Ascending aorta (tissue), 2 donors: ENCODE data around the gene DNAI1. TPM values are rescaled to one million over a fixed set of nuclear protein-coding genes. Genes with fewer than 3 reads are reported as not detected.

ENCODE experiments used
- DNase-seq, 2 donors: peaks; one replicate each; pipeline ENCODE4 v3.0.0-alpha.2; 2019; ENCODE audit warnings: low spot score in 2 of 2
- H3K27ac ChIP-seq, 2 donors: fragments of 200-600 bp; sonication (generic); one replicate each; pipeline ENCODE4 v1.5.1; 2016 to 2017; ENCODE audit warnings: mild to moderate bottlenecking in 1 of 2
- H3K27me3 ChIP-seq: fragments of 200-600 bp; sonication (generic); one replicate; pipeline ENCODE4 v1.5.1; 2017
- H3K36me3 ChIP-seq, 2 donors: fragments of 200-600 bp; sonication (generic); one replicate each; pipeline ENCODE4 v1.5.1; 2016
- H3K4me1 ChIP-seq, 2 donors: fragments of 200-600 bp; sonication (generic); one replicate each; pipeline ENCODE4 v1.5.1; 2016 to 2017; ENCODE audit warnings: mild to moderate bottlenecking in 1 of 2
- H3K4me3 ChIP-seq, 2 donors: fragments of 200-600 bp; sonication (generic); one replicate each; pipeline ENCODE4 v1.5.1; 2016 to 2017; ENCODE audit warnings: mild to moderate bottlenecking in 1 of 2
- H3K9me3 ChIP-seq, 2 donors: fragments of 200-600 bp; sonication (generic); one replicate each; pipeline ENCODE4 v1.5.1; 2016
- intact Hi-C: fragments of 100-400 bp; cut with DNase I; formaldehyde crosslinking; loops from one replicate; pipeline ENCODE4 v1.15.1; 2023
- total RNA-seq: library from RNA; depleted of rRNA; stranded (reverse); fragments of >200 nt; gene quantifications from one replicate; pipeline ENCODE4 v1.1.0, GENCODE V29; 2016
- TF ChIP-seq, protein P1 (sequence below), 3 experiments: fragments of 200-600 bp in 2 of 3; fragments of 450-650 bp in 1 of 3; sonication (generic) in 2 of 3; IDR thresholded peaks; one replicate each; pipeline ENCODE4 v1.5.1; 2016 to 2019; ENCODE audit warnings: antibody characterized with exemption in 3 of 3, mild to moderate bottlenecking in 1 of 3, moderate library complexity in 1 of 3

DNAI1 gene
- total RNA-seq, 1 donor from 2014 or later = not detected

DNA sequence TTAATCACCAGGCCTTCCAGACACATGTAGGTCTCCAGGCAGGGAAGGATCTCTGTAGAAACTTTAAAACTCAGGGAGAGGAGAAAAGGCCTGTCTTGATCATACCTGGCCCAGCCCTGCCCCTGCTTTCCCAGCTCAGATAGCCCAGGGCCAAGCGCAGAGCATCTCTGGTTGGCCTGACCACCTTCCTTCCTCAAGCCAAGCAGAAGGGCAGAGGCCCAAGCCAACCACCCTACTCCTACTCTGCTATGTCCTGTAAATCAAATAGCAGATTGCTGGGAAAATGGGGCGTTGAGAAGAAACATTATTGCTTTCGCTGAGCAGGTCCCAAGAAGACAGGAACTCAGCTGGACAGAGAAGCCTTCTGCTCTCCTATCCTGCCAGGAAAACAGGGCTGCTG lies 49.9 kb downstream of the DNAI1 start:
- intact Hi-C loops = loop anchor here (10.0 kb wide), 1 partner anchor 174 kb away; no protein-coding TSS in a partner anchor
- Histone ChIP-seq H3K27me3 (no peaks in the 10 kb centered on the region), H3K4me3 (no peak overlapping the region), H3K4me1 (no peaks in the 10 kb centered on the region), H3K36me3 (no peaks in the 10 kb centered on the region), H3K27ac (no peak overlapping the region), H3K9me3 (no peaks in the 10 kb centered on the region)
- DNase-seq = peak in 1 of 2 donors; percentile 19
- TF ChIP-seq, protein P1, sequence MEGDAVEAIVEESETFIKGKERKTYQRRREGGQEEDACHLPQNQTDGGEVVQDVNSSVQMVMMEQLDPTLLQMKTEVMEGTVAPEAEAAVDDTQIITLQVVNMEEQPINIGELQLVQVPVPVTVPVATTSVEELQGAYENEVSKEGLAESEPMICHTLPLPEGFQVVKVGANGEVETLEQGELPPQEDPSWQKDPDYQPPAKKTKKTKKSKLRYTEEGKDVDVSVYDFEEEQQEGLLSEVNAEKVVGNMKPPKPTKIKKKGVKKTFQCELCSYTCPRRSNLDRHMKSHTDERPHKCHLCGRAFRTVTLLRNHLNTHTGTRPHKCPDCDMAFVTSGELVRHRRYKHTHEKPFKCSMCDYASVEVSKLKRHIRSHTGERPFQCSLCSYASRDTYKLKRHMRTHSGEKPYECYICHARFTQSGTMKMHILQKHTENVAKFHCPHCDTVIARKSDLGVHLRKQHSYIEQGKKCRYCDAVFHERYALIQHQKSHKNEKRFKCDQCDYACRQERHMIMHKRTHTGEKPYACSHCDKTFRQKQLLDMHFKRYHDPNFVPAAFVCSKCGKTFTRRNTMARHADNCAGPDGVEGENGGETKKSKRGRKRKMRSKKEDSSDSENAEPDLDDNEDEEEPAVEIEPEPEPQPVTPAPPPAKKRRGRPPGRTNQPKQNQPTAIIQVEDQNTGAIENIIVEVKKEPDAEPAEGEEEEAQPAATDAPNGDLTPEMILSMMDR (IDR thresholded peaks at IDR 0.05) = no peak

DNA sequence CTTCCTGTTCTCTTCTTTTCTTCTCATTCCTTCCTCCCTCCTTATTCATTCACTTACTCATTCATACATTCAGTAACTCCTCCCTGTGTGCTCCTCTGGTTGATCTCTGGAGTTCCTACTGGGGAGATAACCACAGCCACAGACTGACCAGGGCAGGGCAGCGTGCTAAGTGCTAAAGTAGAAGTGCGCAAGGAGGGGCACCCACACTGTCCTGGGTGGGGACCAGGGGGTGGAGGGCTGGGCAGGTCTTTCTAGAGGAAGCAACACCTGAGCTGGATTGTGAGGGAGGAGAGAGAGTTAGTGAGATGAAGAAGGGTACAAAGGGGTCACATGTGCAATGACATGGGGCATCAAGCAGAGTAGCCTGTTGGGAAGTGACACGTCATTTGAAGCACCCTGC lies 50.3 kb downstream of the DNAI1 start:
- H3K4me3 ChIP-seq = no peak overlapping the region
- intact Hi-C loops = loop anchor here (10.0 kb wide), 1 partner anchor 174 kb away; no protein-coding TSS in a partner anchor
- TF ChIP-seq, protein P1 (IDR thresholded peaks at IDR 0.05) = no peak
- no peaks in the 10 kb centered on the region for H3K27me3 ChIP-seq
- H3K4me1 ChIP-seq = no peaks in the 10 kb centered on the region
- peak in 1 of 2 donors; percentile 28 for DNase-seq
- no peaks in the 10 kb centered on the region for H3K9me3 ChIP-seq
- no peak overlapping the region for H3K27ac ChIP-seq
- H3K36me3 ChIP-seq = no peaks in the 10 kb centered on the region

DNA sequence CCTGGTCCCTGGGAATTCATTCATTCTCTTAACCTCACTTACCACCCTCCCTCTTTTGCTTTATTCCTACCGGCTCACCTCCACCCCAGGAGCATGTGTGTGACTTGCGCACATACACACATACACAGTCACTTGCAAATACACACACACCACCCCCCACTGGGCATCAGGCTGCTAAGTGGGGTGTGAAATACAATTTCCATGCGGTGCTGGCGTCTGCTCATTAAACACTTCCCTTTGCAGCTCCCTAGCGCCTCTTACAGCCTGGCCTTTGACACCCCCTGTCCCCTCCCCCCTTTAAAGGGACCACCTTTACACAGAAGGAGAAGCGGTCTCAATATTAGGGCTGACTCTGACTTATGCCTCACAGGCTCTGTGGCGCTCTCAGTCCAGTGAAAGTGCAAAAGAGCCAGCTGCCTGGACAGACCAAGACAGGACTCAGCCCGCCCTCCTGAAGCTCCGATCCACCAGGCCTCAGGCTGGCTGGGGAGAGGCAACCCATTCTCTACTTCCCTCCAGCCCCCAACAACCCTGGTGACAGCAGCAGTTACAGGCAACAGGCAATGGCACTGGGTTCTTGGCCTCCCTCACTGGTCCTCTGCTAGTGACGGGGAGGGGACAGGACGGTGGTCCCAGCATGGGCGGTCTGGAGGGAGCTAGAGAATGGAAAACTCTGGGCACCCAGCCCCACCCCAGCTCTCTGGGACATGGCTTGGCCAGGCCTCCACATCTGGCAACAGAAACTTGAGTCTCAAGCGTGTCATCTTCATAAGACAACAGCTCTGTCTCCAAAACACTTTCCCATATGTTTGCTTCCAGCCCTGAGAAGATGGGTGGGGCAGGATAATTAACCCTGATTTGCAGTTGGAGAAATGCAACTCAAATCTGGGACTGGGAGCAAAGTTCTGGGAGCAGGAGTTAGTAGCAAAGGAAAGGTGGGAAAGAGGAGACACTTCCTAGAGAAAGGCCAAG lies 52.2 kb downstream of the DNAI1 start:
- H3K27ac ChIP-seq = no peak overlapping the region
- TF ChIP-seq, protein P1 (IDR thresholded peaks at IDR 0.05) = no peak
- peak in 1 of 2 donors; percentile 44 for DNase-seq
- H3K27me3 ChIP-seq = no peaks in the 10 kb centered on the region
- intact Hi-C loops = no loop called here
- H3K4me1 ChIP-seq = no peaks in the 10 kb centered on the region
- H3K9me3 ChIP-seq = no peaks in the 10 kb centered on the region
- no peak overlapping the region for H3K4me3 ChIP-seq
- H3K36me3 ChIP-seq = no peaks in the 10 kb centered on the region

DNA sequence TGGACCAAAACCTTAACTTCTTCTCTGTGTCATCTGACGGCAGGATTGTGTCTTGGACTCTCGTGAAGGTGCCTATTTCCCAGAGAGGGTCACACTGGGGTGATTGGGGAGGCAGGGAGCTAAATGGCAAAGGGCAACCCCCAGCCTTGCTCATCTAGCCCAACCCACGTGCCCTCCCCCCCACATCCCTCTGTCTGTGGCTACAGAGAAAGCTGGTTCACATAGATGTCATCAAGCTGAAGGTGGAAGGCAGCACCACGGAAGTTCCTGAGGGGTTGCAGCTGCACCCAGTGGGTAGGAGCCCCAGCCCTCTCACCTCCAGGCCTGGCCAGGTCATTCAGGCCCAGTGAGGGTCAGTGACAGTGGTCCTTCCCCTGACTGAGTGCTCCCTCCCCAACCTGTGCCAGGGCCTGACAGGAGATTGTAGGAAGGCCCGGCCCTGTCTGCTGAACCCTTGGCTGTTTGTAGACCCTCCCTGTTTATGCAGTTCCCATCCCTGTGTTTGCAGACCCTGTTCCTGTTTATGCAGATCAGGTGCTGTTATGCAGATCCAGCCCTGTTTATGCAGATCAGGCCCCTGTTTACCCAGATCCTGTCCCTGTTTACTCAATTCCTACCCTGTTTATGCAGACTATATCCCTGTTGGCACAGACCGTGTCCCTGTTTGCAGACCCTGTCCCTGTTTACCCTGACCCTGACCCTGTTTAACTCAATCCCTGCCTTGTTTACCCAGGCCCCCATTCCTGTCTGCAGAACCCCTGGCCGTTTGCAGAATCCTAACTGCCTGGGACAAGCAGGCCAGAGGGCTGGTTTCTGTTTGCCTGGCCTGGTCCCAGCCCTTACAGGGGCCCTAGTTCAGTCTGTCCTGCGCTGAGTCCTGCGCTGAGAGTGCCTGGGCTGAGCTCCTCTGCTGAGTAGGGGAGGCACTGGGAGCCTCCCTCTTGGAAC lies 53.8 kb downstream of the DNAI1 start:
- H3K4me1 ChIP-seq = no peaks in the 10 kb centered on the region
- H3K27ac ChIP-seq = no peak overlapping the region
- H3K4me3 ChIP-seq = no peak overlapping the region
- intact Hi-C loops = no loop called here
- H3K27me3 ChIP-seq = no peaks in the 10 kb centered on the region
- peak in 1 of 2 donors; percentile 40 for DNase-seq
- TF ChIP-seq, protein P1 (IDR thresholded peaks at IDR 0.05) = no peak
- H3K36me3 ChIP-seq = no peaks in the 10 kb centered on the region
- no peaks in the 10 kb centered on the region for H3K9me3 ChIP-seq

DNA sequence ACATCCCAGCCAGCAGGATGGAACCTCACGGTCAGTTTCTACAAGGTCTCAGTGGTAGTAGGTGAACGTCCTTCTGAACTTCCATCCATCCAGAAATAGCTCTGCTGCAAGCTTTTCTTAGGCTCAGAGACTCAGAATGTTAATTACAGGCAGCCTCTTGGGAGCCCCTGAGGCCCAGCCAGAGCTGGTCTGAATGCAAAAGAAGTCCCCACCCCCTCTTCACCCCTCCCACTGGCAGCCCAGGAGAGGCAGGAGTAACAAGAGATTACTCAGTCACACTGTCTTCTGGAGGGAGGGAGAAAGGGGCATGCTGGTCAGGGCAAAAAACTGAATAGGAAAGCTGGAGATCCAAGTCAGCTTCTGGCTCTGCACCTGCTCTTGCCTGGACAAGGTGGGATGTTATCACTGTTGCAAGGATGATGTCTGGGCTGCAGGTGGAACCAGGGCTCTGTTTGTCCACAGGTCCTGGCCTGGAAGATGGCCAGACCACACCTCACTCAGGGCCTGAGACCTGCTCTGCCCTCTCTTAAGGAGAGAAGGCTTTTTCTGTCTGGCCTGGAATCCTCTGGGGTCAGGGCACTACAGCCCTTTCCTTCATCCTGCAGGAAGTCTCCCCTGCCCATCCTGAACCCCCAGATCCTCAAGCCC lies 55.1 kb downstream of the DNAI1 start:
- H3K9me3 ChIP-seq = no peaks in the 10 kb centered on the region
- H3K27me3 ChIP-seq = no peaks in the 10 kb centered on the region
- intact Hi-C loops = no loop called here
- no peaks in the 10 kb centered on the region for H3K36me3 ChIP-seq
- peak in 1 of 2 donors; percentile 46 for DNase-seq
- TF ChIP-seq, protein P1 (IDR thresholded peaks at IDR 0.05) = no peak
- no peaks in the 10 kb centered on the region for H3K4me1 ChIP-seq
- no peak overlapping the region for H3K4me3 ChIP-seq
- H3K27ac ChIP-seq = no peak overlapping the region
